ENCODE data around the gene RFT1.
A peak's percentile ranks its signal among the peaks of the same experiment; 100 is the strongest.

RFT1 gene

GRCh38 chr3:53163444-53164387 lies 33.5 kb upstream of the RFT1 start:
- H4K12ac ChIP-seq (ENCODE audit: low read depth, low read length) = no peak overlapping the region
- H3K4me2 ChIP-seq (ENCODE audit: low read length) = no peak overlapping the region
- no peak overlapping the region for H2BK12ac ChIP-seq (ENCODE audit: low read length)
- H3K23ac ChIP-seq (ENCODE audit: low read length) = no peak overlapping the region
- no CpG with 5 or more reads among the region's 6 CpGs for WGBS (ENCODE audit: extremely low coverage, insufficient coverage, insufficient read length)
- H3K79me2 ChIP-seq (ENCODE audit: control insufficient read depth, insufficient read depth, low read length, poor library complexity) = peaks cover 5% of the 10 kb centered on the region
- no peak overlapping the region for H3K4me3 ChIP-seq (ENCODE audit: low read depth, low read length)
- no peak overlapping the region for H3K18ac ChIP-seq (ENCODE audit: low read length)
- H3K4me1 ChIP-seq (ENCODE audit: control insufficient read depth in 1 of 2, insufficient read depth in 2 of 2, low read length in 2 of 2) = peaks cover 6 to 17% of the 10 kb centered on the region in 2 experiments
- no peak overlapping the region for H3K14ac ChIP-seq (ENCODE audit: low read length)
- peaks cover 3% of the 10 kb centered on the region for H3K27me3 ChIP-seq (ENCODE audit: insufficient read depth, low read length)
- H3K27ac ChIP-seq (ENCODE audit: low read depth, low read length) = no peak overlapping the region
- H3K9ac ChIP-seq (ENCODE audit: low read length) = no peak overlapping the region
- H2BK5ac ChIP-seq (ENCODE audit: low read depth, low read length, poor library complexity) = no peak overlapping the region
- peaks cover 6% of the 10 kb centered on the region for H3K79me1 ChIP-seq (ENCODE audit: low read length)
- H2AK5ac ChIP-seq (ENCODE audit: low read length) = no peak overlapping the region
- H4K91ac ChIP-seq (ENCODE audit: low read depth, low read length) = no peak overlapping the region
- no peak overlapping the region for H2BK120ac ChIP-seq (ENCODE audit: insufficient read depth, low read length, poor library complexity)
- no peak overlapping the region for H2AFZ ChIP-seq (ENCODE audit: insufficient read depth, low read length, poor library complexity)
- H4K8ac ChIP-seq (ENCODE audit: low read depth, low read length) = no peak overlapping the region
- no peaks in the 10 kb centered on the region for H3K36me3 ChIP-seq (ENCODE audit: control insufficient read depth in 1 of 2, insufficient read depth in 2 of 2, low read length in 2 of 2)
- no peak for DNase-seq
- H3K9me3 ChIP-seq (ENCODE audit: insufficient read depth, low read depth, low read length) = no peaks in the 10 kb centered on the region
- no peak overlapping the region for H3K4ac ChIP-seq (ENCODE audit: low read depth, low read length)

DNA sequence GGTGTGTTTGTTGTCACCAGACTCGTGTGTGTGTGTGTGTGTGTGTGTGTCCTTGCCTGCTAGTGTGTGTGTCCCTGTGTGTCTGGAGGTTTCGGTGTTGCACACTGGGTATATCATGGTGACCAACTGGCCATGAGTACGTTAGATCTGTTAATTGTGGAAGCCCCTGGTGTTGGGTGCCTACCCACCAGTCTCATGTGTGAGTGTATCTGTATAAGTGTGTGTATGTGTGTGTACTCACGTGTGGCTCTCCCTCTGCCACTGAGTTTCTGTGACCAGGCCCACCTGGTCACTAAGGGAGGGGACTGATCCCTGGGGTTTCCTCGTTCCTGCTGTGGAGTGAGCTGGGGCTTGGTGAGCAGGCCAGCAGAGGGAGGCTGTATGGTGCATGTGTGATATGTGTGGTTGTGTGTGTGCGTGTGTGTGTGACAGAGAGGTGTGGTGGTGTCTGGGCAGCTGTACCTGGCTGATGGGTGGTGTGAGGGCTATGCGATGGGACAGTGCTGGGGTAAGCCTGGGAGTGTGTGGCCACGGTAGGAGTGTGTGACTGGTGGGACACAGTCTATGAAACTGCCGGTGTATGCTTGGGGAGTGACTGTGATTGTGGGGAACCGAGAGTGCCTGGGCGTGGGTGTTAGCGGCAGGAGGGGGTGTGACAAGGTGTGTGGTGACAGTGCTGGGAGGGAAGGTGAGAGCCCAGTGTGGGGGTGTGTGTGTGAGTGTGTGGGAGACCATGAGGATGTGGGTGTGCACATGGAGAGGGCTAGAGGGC lies 32.6 kb upstream of the RFT1 start:
- no peak for DNase-seq
- H4K12ac ChIP-seq (ENCODE audit: low read depth, low read length) = no peak overlapping the region
- no CpG with 5 or more reads among the region's 12 CpGs for WGBS (ENCODE audit: extremely low coverage, insufficient coverage, insufficient read length)

GRCh38 chr3:53161820-53162671 lies 31.8 kb upstream of the RFT1 start:
- Histone ChIP-seq H3K79me2 (ENCODE audit: control insufficient read depth, insufficient read depth, low read length, poor library complexity) (peaks cover 5% of the 10 kb centered on the region), H3K79me1 (ENCODE audit: low read length) (peaks cover 6% of the 10 kb centered on the region), H2AK5ac (ENCODE audit: low read length) (no peak overlapping the region), H3K14ac (ENCODE audit: low read length) (no peak overlapping the region), H3K9me3 (ENCODE audit: insufficient read depth, low read depth, low read length) (peaks cover 3% of the 10 kb centered on the region), H4K12ac (ENCODE audit: low read depth, low read length) (no peak overlapping the region), H3K4me3 (ENCODE audit: low read depth, low read length) (peak overlapping the region; percentile 73), H3K23ac (ENCODE audit: low read length) (no peak overlapping the region), H3K4ac (ENCODE audit: low read depth, low read length) (no peak overlapping the region), H3K4me2 (ENCODE audit: low read length) (peak overlapping the region; percentile 91), H2BK12ac (ENCODE audit: low read length) (no peak overlapping the region), H2AFZ (ENCODE audit: insufficient read depth, low read length, poor library complexity) (no peak overlapping the region), H3K27ac (ENCODE audit: low read depth, low read length) (no peak overlapping the region), H3K27me3 (ENCODE audit: insufficient read depth, low read length) (peaks cover 3% of the 10 kb centered on the region), H4K91ac (ENCODE audit: low read depth, low read length) (no peak overlapping the region), H3K18ac (ENCODE audit: low read length) (peak overlapping the region; percentile 64), H4K8ac (ENCODE audit: low read depth, low read length) (no peak overlapping the region), H2BK120ac (ENCODE audit: insufficient read depth, low read length, poor library complexity) (no peak overlapping the region), H3K36me3 (ENCODE audit: control insufficient read depth in 1 of 2, insufficient read depth in 2 of 2, low read length in 2 of 2) (no peaks in the 10 kb centered on the region), H2BK5ac (ENCODE audit: low read depth, low read length, poor library complexity) (no peak overlapping the region), H3K4me1 (ENCODE audit: control insufficient read depth in 1 of 2, insufficient read depth in 2 of 2, low read length in 2 of 2) (peaks cover 4 to 15% of the 10 kb centered on the region in 2 experiments), H3K9ac (ENCODE audit: low read length) (no peak overlapping the region)
- WGBS (ENCODE audit: extremely low coverage, insufficient coverage, insufficient read length) = no CpG with 5 or more reads among the region's 49 CpGs
- DNase-seq = peak in 1 of 2 donors; percentile 33

More for the DNA sequence above, 32.6 kb upstream of the RFT1 start:
- no peak overlapping the region for H2BK12ac ChIP-seq (ENCODE audit: low read length)
- peaks cover 4 to 17% of the 10 kb centered on the region in 2 experiments for H3K4me1 ChIP-seq (ENCODE audit: control insufficient read depth in 1 of 2, insufficient read depth in 2 of 2, low read length in 2 of 2)
- no peak overlapping the region for H3K4ac ChIP-seq (ENCODE audit: low read depth, low read length)
- H3K79me1 ChIP-seq (ENCODE audit: low read length) = peaks cover 6% of the 10 kb centered on the region
- H4K8ac ChIP-seq (ENCODE audit: low read depth, low read length) = no peak overlapping the region
- peak overlapping the region; percentile 45 for H3K23ac ChIP-seq (ENCODE audit: low read length)
- no peak overlapping the region for H3K4me2 ChIP-seq (ENCODE audit: low read length)
- no peak overlapping the region for H2BK5ac ChIP-seq (ENCODE audit: low read depth, low read length, poor library complexity)
- no peak overlapping the region for H3K9ac ChIP-seq (ENCODE audit: low read length)
- no peak overlapping the region for H3K4me3 ChIP-seq (ENCODE audit: low read depth, low read length)
- H3K27me3 ChIP-seq (ENCODE audit: insufficient read depth, low read length) = peaks cover 3% of the 10 kb centered on the region
- peaks cover 5% of the 10 kb centered on the region for H3K79me2 ChIP-seq (ENCODE audit: control insufficient read depth, insufficient read depth, low read length, poor library complexity)
- no peaks in the 10 kb centered on the region for H3K36me3 ChIP-seq (ENCODE audit: control insufficient read depth in 1 of 2, insufficient read depth in 2 of 2, low read length in 2 of 2)
- H4K91ac ChIP-seq (ENCODE audit: low read depth, low read length) = no peak overlapping the region
- H3K27ac ChIP-seq (ENCODE audit: low read depth, low read length) = no peak overlapping the region
- H2BK120ac ChIP-seq (ENCODE audit: insufficient read depth, low read length, poor library complexity) = no peak overlapping the region
- H2AK5ac ChIP-seq (ENCODE audit: low read length) = no peak overlapping the region
- H3K9me3 ChIP-seq (ENCODE audit: insufficient read depth, low read depth, low read length) = no peaks in the 10 kb centered on the region
- no peak overlapping the region for H3K18ac ChIP-seq (ENCODE audit: low read length)
- no peak overlapping the region for H3K14ac ChIP-seq (ENCODE audit: low read length)
- no peak overlapping the region for H2AFZ ChIP-seq (ENCODE audit: insufficient read depth, low read length, poor library complexity)

DNA sequence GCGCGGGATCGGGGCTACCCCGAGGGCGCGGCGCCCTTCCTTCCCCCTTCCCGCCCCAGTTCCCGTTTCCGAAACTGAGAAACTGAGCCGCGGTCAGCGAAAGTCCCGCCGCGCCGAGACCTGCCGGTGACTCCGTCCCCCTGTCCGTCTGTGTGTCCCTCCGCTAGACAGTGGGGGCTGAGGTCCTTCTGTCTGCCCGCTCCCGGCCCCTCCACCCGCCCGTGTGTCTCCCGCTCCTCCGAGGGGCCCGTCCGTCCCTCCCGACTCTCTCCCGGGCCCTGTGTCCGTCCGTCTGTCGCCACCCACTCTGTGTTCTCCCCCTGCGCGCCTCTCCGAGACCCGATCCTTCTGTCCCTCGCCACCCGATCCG lies 31.2 kb upstream of the RFT1 start:
- no peak overlapping the region for H2BK120ac ChIP-seq (ENCODE audit: insufficient read depth, low read length, poor library complexity)
- peak overlapping the region; percentile 8 for H4K12ac ChIP-seq (ENCODE audit: low read depth, low read length)

More for the DNA sequence above, 31.2 kb upstream of the RFT1 start:
- peak overlapping the region; percentile 48 for H2AFZ ChIP-seq (ENCODE audit: insufficient read depth, low read length, poor library complexity)
- peaks cover 5% of the 10 kb centered on the region for H3K27me3 ChIP-seq (ENCODE audit: insufficient read depth, low read length)
- H3K4me1 ChIP-seq (ENCODE audit: control insufficient read depth in 1 of 2, insufficient read depth in 2 of 2, low read length in 2 of 2) = peaks cover 2 to 10% of the 10 kb centered on the region in 2 experiments
- peak overlapping the region; percentile 91 for H3K4me2 ChIP-seq (ENCODE audit: low read length)
- peak overlapping the region; percentile 17 for H3K4ac ChIP-seq (ENCODE audit: low read depth, low read length)
- H4K8ac ChIP-seq (ENCODE audit: low read depth, low read length) = peak overlapping the region; percentile 60
- H2BK12ac ChIP-seq (ENCODE audit: low read length) = no peak overlapping the region
- peak overlapping the region; percentile 73 for H3K4me3 ChIP-seq (ENCODE audit: low read depth, low read length)
- no peaks in the 10 kb centered on the region for H3K36me3 ChIP-seq (ENCODE audit: control insufficient read depth in 1 of 2, insufficient read depth in 2 of 2, low read length in 2 of 2)
- no peak overlapping the region for H3K27ac ChIP-seq (ENCODE audit: low read depth, low read length)
- peak overlapping the region; percentile 10 for H3K9ac ChIP-seq (ENCODE audit: low read length)
- peak overlapping the region; percentile 45 for H3K14ac ChIP-seq (ENCODE audit: low read length)
- no peak overlapping the region for H2AK5ac ChIP-seq (ENCODE audit: low read length)
- H3K23ac ChIP-seq (ENCODE audit: low read length) = no peak overlapping the region
- no CpG with 5 or more reads among the region's 41 CpGs for WGBS (ENCODE audit: extremely low coverage, insufficient coverage, insufficient read length)
- H3K79me1 ChIP-seq (ENCODE audit: low read length) = peaks cover 6% of the 10 kb centered on the region
- peak in 1 of 2 donors; percentile 33 for DNase-seq
- H3K9me3 ChIP-seq (ENCODE audit: insufficient read depth, low read depth, low read length) = peaks cover 3% of the 10 kb centered on the region
- peak overlapping the region; percentile 64 for H3K18ac ChIP-seq (ENCODE audit: low read length)
- peaks cover 5% of the 10 kb centered on the region for H3K79me2 ChIP-seq (ENCODE audit: control insufficient read depth, insufficient read depth, low read length, poor library complexity)
- no peak overlapping the region for H2BK5ac ChIP-seq (ENCODE audit: low read depth, low read length, poor library complexity)
- peak overlapping the region; percentile 7 for H4K91ac ChIP-seq (ENCODE audit: low read depth, low read length)
